HG02798 (cell line): ENCODE data around the gene RRAS.

Experiments used
- ATAC-seq: cut with Tn5 transposase; IDR thresholded peaks from one replicate; pipeline ENCODE4 v1.9.1; 2021; ENCODE audit warnings: mild to moderate bottlenecking; ENCODE audit not compliant: unreplicated experiment, poor library complexity

Gene RRAS

GRCh38 chr19:49599378-49600295 lies 40.3 kb downstream of the RRAS start:
- no peak for ATAC-seq

DNA sequence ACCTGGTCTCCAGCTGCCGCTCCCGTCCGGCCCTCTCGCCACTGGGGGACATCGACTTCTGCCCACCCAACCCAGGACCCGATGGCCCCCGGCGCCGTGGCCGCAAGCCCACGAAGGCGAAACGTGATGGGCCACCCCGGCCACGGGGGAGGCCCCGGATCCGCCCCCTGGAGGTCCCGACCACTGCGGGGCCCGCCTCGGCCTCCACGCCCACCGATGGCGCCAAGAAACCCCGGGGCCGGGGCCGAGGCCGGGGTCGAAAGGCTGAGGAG lies 42.3 kb downstream of the RRAS start:
- no peak for ATAC-seq

- ATAC-seq: no peak
These were observed 42.8 kb downstream of the RRAS start for GRCh38 chr19:49596954-49597702.

DNA sequence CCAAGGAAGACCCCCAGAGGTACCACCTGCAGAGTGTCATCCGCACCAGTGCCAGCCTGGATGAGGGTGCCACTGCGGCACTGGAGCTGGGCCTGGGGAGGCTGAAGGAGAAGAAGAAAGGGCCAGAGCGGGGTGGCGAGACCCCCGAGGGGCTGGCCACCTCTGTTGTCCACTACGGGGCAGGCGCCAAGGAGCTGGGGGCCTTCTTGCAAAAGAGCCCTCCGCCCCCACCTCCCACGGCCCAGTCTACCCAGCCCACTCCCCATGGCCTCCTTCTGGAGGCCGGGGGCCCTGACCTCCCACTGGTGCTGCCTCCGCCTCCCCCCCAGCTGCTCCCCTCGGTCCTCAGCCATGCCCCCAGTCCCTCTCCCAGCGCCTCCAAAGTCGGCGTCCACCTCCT lies 43.5 kb downstream of the RRAS start:
- no peak for ATAC-seq

DNA sequence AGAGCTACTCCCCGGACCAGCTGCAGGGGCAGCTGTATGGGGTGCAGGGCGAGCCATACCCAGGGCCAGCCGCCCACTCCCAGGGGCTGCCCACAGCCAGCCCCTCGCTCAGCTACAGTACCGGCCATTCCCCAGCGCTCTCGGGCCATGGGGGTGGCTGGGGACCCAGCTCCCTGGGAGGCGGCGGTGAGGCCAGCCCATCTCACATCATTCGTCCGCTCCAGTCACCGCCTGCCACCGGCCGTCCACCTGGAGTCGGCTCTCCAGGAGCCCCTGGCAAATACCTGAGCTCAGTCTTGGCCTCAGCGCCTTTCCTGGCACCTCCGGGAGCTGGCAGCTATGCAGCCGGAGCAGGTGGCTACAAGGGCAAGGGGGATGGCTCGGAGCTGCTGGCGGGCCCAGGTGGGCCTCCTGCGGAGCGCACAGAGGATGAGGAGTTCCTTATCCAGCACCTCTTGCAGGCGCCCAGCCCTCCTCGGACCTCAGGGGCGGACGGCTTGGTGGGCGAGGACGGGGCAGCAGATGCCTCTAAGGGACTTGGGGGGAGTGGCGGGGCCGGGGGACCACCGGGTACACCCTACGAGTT lies 44.0 kb downstream of the RRAS start:
- no peak for ATAC-seq

DNA sequence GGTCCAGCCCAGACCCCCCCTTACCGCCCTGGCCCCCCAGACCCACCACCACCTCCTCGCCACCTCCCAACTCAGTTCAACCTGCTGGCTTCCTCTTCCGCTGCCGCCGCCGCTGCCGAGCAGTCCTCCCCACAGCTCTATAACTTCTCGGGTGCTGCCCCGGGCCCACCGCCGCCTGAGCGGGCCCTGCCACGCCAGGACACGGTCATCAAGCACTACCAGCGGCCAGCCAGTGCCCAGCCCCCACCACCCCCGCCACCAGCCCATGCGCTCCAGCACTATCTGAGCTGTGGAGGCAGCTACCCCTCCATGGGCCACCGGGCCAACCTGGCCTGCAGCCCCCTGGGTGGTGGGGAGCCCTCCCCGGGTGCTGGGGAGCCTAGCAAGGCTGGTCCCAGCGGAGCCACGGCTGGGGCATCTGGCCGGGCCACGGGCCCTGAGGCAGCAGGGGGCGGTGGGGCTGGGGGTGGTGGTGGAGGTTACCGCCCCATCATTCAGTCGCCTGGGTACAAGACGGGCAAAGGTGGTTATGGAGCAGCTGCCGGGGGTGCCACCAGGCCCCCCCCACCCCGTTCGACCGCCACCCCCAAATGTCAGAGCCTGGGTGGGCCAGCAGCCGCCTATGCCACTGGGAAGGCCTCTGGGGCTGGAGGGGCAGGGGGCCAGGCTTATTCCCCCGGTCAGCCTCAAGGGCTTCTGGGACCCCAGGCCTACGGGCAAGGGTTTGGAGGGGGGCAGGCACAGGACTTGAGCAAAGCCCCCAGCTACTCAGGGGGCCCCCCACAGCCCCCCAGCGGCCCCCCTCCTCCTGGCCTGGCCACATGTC lies 44.7 kb downstream of the RRAS start:
- no peak for ATAC-seq

DNA sequence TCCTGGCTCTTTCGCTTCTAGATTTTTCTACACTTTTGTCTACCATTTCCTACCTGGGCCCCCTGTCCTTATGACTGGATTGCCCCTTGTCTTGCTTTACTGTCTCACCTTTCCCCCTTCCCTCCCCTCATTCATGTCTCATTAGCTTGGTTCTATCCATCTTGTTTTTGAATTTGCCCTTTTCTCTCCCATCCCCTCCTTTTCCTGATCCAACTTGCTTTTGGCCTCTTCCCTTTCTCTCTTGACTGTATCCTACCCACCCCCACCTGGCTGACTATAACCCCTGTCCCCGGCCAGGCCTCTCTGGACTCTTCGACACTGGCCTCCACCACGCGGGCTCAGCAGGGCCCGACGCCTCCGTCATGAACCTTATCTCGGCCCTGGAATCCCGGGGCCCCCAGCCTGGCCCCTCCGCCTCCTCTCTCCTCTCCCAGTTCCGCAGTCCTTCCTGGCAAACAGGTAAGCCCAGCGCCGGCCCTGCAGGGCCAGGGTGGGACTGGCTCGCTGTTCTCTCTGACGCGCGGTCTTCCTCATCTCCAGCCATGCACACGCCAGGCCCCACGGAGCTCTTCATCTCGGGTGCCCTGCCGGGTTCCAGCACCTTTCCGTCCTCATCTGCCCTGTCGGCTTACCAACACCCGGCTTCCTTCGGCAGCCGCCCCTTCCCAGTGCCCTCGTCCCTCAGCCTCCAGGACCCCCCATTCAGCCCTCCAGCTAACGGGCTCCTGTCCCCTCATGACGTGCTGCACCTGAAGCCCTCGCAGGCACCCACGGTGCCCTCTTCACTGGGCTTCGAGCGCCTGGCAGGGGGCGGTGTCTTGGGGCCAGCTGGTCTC lies 45.6 kb downstream of the RRAS start:
- ATAC-seq: no peak

DNA sequence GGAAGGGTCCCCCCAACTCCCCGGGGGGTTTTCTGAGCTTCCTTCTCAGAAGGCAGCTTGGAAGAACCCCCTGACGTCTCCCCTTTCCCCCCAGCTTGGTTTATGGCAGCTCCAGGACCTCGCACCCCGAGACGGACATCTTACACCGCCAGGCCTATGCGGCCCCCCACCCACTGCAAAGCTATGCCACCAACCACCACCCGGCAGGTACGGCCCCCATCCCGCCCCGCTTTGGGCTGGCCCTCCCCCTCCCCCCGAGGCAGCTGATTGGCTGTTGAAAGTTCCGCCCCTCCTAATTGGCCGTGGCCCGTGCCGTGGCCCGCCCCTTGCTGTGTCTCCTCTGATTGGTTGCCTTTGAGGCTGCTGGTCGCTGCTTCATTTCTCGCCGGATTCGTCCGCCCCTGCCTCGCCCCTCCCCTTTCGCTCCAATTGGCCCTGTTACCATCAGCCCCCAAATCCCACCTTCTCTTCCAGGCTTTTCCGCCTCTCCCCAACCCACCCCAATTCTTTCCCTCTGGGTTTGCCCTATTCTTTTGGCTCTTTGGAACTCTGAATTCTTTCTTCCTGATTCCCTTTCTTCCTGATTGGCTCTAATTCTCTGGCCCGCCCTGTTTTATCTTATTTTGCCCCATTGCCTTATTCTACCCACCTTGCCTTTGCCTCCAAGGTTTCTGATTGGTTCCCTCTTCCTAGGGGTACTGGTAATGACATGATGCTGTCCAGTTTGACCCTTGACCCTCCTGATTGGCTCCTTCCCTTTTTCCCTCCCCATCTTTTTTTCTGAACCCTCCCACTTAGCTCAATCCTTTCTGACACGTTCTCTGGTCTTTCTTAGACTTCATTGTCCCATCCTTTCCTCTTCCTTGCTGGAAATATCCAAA lies 46.5 kb downstream of the RRAS start:
- ATAC-seq: peak; percentile 51

DNA sequence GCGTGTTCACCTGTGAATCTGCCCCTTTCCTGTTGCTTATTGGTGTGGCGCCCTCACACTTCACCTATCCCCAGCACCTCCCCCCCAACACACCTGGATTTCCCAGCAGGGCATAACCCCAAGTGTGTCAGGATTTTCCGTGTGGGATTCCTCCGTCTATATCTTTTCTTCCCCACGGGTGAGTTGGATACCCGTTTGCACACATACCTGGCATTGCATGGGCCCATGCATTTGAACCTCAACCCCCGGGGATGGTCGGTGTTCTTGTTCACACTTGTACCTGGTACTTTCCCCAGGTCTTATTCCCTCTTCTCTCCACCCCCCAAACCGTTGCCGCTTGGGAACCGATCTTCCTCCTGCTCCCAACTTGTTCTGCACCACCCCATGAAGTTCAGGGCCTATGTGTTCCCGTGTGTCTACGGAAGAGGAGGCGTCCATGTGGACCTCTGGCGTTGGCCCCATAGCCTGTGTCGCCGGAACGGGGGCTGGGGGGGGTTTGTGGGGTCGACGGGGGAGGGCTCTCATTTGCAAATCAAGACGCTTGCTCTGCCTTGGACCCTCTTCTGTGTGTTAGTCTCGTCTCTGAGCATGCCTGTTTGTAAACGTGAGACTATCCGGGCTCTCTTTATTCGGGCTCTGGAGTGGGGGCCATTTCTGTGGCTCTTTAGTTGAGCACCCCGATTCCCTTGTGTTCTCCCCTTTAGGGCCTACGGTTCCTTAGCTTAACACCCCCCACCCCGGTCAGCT lies 47.3 kb downstream of the RRAS start:
- ATAC-seq: no peak

GRCh38 chr19:49591731-49592485 lies 48.0 kb downstream of the RRAS start:
- ATAC-seq: no peak

DNA sequence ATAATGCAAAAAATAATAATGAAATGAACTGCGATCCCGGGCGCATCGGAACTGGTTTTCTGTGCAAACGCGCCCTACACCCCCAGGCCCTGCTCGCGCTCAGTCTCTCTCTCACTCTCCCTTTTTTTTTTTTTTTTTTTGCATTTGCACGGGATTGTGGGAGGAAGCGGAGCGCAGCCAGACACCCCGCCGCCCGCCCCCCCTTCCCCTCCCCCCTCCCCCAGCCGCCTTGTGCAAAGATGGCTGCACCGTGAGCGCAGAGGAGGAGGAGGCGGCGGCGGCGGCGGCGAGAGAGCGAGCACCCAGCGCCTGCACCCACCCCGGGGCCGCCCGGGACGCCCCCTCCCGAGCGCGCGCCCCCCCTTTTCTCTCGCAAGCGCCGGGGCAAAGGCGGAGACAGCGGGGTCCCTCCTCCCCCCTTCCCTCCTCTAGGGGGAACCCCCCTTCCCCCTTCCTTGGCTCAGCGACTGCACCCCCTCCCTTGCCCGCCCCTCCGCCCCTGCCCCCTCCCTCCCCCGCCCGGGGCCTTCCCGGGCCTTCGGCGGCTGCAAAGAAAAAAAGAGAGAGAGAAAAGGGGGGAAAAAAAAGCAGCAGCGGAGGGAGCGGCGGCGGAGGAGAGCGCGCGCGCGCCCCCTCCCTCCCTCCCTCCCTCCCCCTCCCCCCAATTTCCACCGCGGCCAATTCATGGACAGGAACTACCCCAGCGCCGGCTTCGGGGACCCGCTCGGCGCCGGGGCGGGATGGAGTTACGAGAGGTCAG lies 48.8 kb downstream of the RRAS start, which contains the start of gene PRR12:
Gene PRR12, plus strand, starts transcription at position 212 of the 760 bp plus-strand sequence. Its CDS starts 473 bp downstream, at position 685.
- no peak for ATAC-seq

- peak; percentile 70 for ATAC-seq
These were observed 49.6 kb downstream of the RRAS start for GRCh38 chr19:49590071-49590970.

DNA sequence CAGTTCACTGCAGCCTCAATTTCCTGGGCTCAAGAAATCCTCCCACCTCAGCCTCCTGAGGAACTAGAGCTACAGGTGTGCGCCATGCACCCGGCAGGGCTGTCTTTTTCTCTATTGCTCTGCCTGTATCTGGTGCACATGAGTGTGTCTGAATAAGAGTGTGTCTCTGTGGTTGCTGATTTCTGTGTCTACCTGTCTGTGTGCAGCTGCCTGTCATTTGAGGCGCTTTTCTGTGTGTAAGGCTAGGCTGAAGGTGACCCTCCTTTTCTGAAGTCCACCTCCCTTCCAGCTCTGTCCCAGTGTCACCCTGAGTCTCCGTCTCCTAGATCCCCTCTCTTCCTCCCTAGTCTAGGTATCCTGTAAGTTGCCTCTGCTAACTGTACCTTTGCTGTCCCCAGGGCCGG lies 50.4 kb downstream of the RRAS start:
- ATAC-seq: no peak

- no peak for ATAC-seq
These were observed 51.4 kb downstream of the RRAS start for GRCh38 chr19:49588365-49589122.

- ATAC-seq: no peak
These were observed 52.7 kb downstream of the RRAS start for GRCh38 chr19:49587227-49587626.
